ENCODE data around the gene SCARB1. TPM values are rescaled to one million over a fixed set of nuclear protein-coding genes. Genes with fewer than 3 reads are reported as not detected.

Gene SCARB1

DNA sequence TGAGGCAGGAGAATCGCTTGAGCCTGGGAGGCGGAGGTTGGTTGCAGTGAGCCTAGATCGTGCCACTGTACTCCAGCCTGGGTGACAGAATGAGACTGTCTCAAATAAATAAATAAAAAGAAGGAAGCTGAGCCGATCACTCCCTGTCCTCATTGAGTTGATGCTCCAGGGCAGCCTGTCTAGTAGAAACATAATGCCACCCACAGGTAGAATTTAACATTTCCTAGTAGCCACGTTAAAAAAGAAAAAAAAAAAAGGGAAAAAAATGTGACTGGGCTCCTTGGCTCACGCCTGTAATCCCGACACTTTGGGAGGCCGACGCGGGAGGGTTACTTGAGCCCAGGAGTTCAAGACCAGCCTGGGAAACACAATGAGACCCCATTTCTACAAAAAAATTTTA, 135.7 kb downstream of the SCARB1 start:
- WGBS (ENCODE audit: extremely low coverage, insufficient coverage, low lambda C conversion rate) = no CpG with 5 or more reads among the region's 10 CpGs
- Histone ChIP-seq H2BK120ac (ENCODE audit: low read depth, low read length) (no peak overlapping the region), H3K4me2 (ENCODE audit: low read length) (no peak overlapping the region), H4K8ac (ENCODE audit: low read depth, low read length) (no peak overlapping the region), H3K23ac (ENCODE audit: low read length) (no peak overlapping the region), H3K4me3 (ENCODE audit: low read length) (no peak overlapping the region), H3K36me3 (ENCODE audit: control insufficient read depth, insufficient read depth, low read length) (no peaks in the 10 kb centered on the region), H4K5ac (ENCODE audit: low read length) (no peak overlapping the region), H3K27ac (ENCODE audit: low read depth, low read length) (no peak overlapping the region), H3K9ac (ENCODE audit: low read length) (no peak overlapping the region), H3K18ac (ENCODE audit: low read length) (no peak overlapping the region), H2AK5ac (ENCODE audit: low read length) (no peak overlapping the region), H3K56ac (ENCODE audit: low read length) (no peak overlapping the region), H2BK15ac (replicated peaks; ENCODE audit: low read depth) (no peak overlapping the region), H2BK5ac (ENCODE audit: low read length) (no peak overlapping the region), H3K79me1 (ENCODE audit: low read length) (no peaks in the 10 kb centered on the region), H3K4me1 (ENCODE audit: control insufficient read depth, low read depth, low read length) (no peaks in the 10 kb centered on the region), H3K4ac (ENCODE audit: low read depth, low read length) (no peak overlapping the region), H3K79me2 (ENCODE audit: control insufficient read depth, insufficient read depth, low read length) (no peaks in the 10 kb centered on the region), H3K27me3 (ENCODE audit: insufficient read depth, low read length, poor library complexity) (no peaks in the 10 kb centered on the region)
- DNase-seq = no peak

DNA sequence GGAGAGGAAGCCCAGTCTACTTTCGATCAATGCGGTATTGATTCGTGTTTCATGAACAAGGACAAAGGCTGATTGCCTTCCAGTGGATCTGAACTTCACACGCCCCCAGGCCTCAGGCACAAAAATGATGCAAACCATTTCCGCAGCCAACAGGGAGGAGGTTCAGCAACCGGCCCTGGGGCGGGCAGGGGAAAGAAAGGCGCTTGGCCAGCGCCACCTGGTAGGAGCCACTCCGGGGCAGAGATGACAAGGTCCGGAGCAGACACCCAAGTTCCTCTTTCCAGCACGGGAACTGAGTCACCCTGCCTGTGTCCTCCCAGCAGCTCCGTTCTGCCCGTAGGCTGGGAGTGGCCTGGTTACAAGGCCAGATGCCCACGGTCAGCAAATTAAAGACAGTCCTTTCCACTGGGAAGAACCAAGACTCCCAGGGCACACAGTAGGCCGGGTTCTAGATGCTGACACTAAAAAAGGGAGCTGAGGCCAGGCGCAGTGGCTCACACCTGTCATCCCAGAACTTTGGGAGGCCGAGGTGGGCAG, 136.3 kb downstream of the SCARB1 start:
- Histone ChIP-seq H3K56ac (ENCODE audit: low read length) (peak overlapping the region; percentile 25), H3K79me1 (ENCODE audit: low read length) (no peaks in the 10 kb centered on the region), H3K4ac (ENCODE audit: low read depth, low read length) (no peak overlapping the region), H3K4me1 (ENCODE audit: control insufficient read depth, low read depth, low read length) (no peaks in the 10 kb centered on the region), H3K4me2 (ENCODE audit: low read length) (no peak overlapping the region), H2AK5ac (ENCODE audit: low read length) (no peak overlapping the region), H3K36me3 (ENCODE audit: control insufficient read depth, insufficient read depth, low read length) (no peaks in the 10 kb centered on the region), H3K27me3 (ENCODE audit: insufficient read depth, low read length, poor library complexity) (no peaks in the 10 kb centered on the region), H3K18ac (ENCODE audit: low read length) (no peak overlapping the region), H3K27ac (ENCODE audit: low read depth, low read length) (no peak overlapping the region), H3K79me2 (ENCODE audit: control insufficient read depth, insufficient read depth, low read length) (no peaks in the 10 kb centered on the region), H4K8ac (ENCODE audit: low read depth, low read length) (no peak overlapping the region), H3K23ac (ENCODE audit: low read length) (no peak overlapping the region), H4K5ac (ENCODE audit: low read length) (no peak overlapping the region), H2BK120ac (ENCODE audit: low read depth, low read length) (no peak overlapping the region), H3K4me3 (ENCODE audit: low read length) (no peak overlapping the region), H2BK5ac (ENCODE audit: low read length) (no peak overlapping the region), H2BK15ac (replicated peaks; ENCODE audit: low read depth) (no peak overlapping the region), H3K9ac (ENCODE audit: low read length) (no peak overlapping the region)
- DNase-seq = no peak
- no CpG with 5 or more reads among the region's 18 CpGs for WGBS (ENCODE audit: extremely low coverage, insufficient coverage, low lambda C conversion rate)

Small RNA genes within 50 kb of the gene (small RNA-seq; reads per million reads assigned to genes)
- gene RNU6-927P (ENCODE audit: insufficient read depth) = not detected

All from mesendoderm (in vitro differentiated cells).